ENCODE measurements around the gene MTX2. TPM values are rescaled to one million over a fixed set of nuclear protein-coding genes. Genes with fewer than 3 reads are reported as not detected.

The MTX2 gene
- 29.2 TPM for total RNA-seq

GRCh38 chr2:176269319-176270099 lies at the start of gene MTX2:
Gene MTX2 (plus strand): TSS chr2:176269442. CDS start chr2:176269630, 188 bp downstream.

Other genes with a start within 250 kb of the MTX2 start
- gene EVX2, start 185.5 kb upstream of the MTX2 start, total RNA-seq = not detected
- not detected for gene HOXD13, start 176.7 kb upstream of the MTX2 start, total RNA-seq
- not detected for gene HOXD12, start 169.6 kb upstream of the MTX2 start, total RNA-seq
- gene HOXD11, start 162.2 kb upstream of the MTX2 start, total RNA-seq = not detected
- gene HOXD10, start 152.7 kb upstream of the MTX2 start, total RNA-seq = 0.16 TPM
- gene HOXD9, start 146.7 kb upstream of the MTX2 start, total RNA-seq = 1.0 TPM
- gene HOXD8, start 139.7 kb upstream of the MTX2 start, total RNA-seq = 2.1 TPM
- 0.33 TPM for gene HOXD4, start 117.9 kb upstream of the MTX2 start, total RNA-seq
- gene HOXD3, start 112.1 kb upstream of the MTX2 start, total RNA-seq = 3.0 TPM
- 0.27 TPM for gene HOXD1, start 80.8 kb upstream of the MTX2 start, total RNA-seq